ENCODE results near the gene RHD. TPM values are rescaled to one million over a fixed set of nuclear protein-coding genes. Genes with fewer than 3 reads are reported as not detected.

RHD gene
- total RNA-seq, 2 experiments from 2014 or later = not detected

- Histone ChIP-seq H3K9me3 (ENCODE audit: low read length) (no peaks in the 10 kb centered on the region), H3K4me2 (ENCODE audit: low read length) (peak overlapping the region; percentile 83), H4K20me1 (ENCODE audit: insufficient read depth, low read length) (peaks cover 28% of the 10 kb centered on the region), H3K4me1 (ENCODE audit: insufficient read depth, low read length, poor library complexity, severe bottlenecking) (peaks cover 33% of the 10 kb centered on the region), H3K79me2 (ENCODE audit: insufficient read depth, low read depth, low read length) (peaks cover 51% of the 10 kb centered on the region), H3K4me3 (ENCODE audit: low read depth, low read length, poor library complexity, severe bottlenecking) (peak overlapping the region; percentile 78), H3K36me3 (ENCODE audit: insufficient read depth, low read length) (peaks cover 52% of the 10 kb centered on the region), H3K27ac (ENCODE audit: low read depth, low read length, poor library complexity, severe bottlenecking) (peak overlapping the region; percentile 85), H2AFZ (ENCODE audit: low read length) (no peak overlapping the region), H3K9me2 (ENCODE audit: insufficient read depth, low read length) (no peaks in the 10 kb centered on the region)
- intact Hi-C loops (cut with micrococcal nuclease; ENCODE audit: unreplicated experiment) = loop anchor here (1.0 to 10.0 kb wide), 3 partner anchors 14 to 578 kb away; partner anchors contain the start of genes SYF2 and TMEM50A
- BruUV-seq (replicated peaks) = no TSS peak
- CTCF ChIA-PET (ENCODE audit: unreplicated experiment) = no interaction called here
- peak; percentile 38 for DNase-seq (ENCODE audit: low spot score)
- TF ChIP-seq EZH2phosphoT487 (IDR thresholded peaks at IDR 0.05; ENCODE audit: borderline replicate concordance, low read depth, low read length) = no peak
- TF ChIP-seq, protein P1, sequence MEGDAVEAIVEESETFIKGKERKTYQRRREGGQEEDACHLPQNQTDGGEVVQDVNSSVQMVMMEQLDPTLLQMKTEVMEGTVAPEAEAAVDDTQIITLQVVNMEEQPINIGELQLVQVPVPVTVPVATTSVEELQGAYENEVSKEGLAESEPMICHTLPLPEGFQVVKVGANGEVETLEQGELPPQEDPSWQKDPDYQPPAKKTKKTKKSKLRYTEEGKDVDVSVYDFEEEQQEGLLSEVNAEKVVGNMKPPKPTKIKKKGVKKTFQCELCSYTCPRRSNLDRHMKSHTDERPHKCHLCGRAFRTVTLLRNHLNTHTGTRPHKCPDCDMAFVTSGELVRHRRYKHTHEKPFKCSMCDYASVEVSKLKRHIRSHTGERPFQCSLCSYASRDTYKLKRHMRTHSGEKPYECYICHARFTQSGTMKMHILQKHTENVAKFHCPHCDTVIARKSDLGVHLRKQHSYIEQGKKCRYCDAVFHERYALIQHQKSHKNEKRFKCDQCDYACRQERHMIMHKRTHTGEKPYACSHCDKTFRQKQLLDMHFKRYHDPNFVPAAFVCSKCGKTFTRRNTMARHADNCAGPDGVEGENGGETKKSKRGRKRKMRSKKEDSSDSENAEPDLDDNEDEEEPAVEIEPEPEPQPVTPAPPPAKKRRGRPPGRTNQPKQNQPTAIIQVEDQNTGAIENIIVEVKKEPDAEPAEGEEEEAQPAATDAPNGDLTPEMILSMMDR (conservative IDR thresholded peaks at IDR 0.05; ENCODE audit: low read length) = peak; percentile 37; the same call in 1 of the 2 replicates
- POLR2A ChIA-PET = interaction anchor here (1.4 kb wide), 1 partner anchor 14 kb away, joined by 7 read pairs; the partner anchor contains the start of gene SYF2
Measured at GRCh38 chr1:25246600-25247023, 25.7 kb upstream of the RHD start.

GRCh38 chr1:25247024-25247828 is 25.1 kb upstream of the RHD start, which contains the start of gene RSRP1:
TSS of gene RSRP1 (minus strand) at chr1:25247454. CDS start at chr1:25246963, 491 bp downstream.
- TSS peak; percentile 87 for BruUV-seq (replicated peaks)
- H3K4me1 ChIP-seq (ENCODE audit: insufficient read depth, low read length, poor library complexity, severe bottlenecking) = peaks cover 32% of the 10 kb centered on the region
- TF ChIP-seq EZH2phosphoT487 (IDR thresholded peaks at IDR 0.05; ENCODE audit: borderline replicate concordance, low read depth, low read length) = no peak
- TF ChIP-seq, protein P1 (conservative IDR thresholded peaks at IDR 0.05; ENCODE audit: low read length) = no peak

More at GRCh38 chr1:25247024-25247828, 25.1 kb upstream of the RHD start, which contains the start of gene RSRP1:
- DNase-seq (ENCODE audit: low spot score) = peak; percentile 100
- intact Hi-C loops (cut with micrococcal nuclease; ENCODE audit: unreplicated experiment) = loop anchor here (1.0 to 10.0 kb wide), 3 partner anchors 15 to 578 kb away; partner anchors contain the start of genes SYF2 and TMEM50A
- Histone ChIP-seq H3K36me3 (ENCODE audit: insufficient read depth, low read length) (peaks cover 46% of the 10 kb centered on the region), H3K9me3 (ENCODE audit: low read length) (no peaks in the 10 kb centered on the region), H3K9me2 (ENCODE audit: insufficient read depth, low read length) (no peaks in the 10 kb centered on the region), H4K20me1 (ENCODE audit: insufficient read depth, low read length) (peaks cover 28% of the 10 kb centered on the region), H3K27ac (ENCODE audit: low read depth, low read length, poor library complexity, severe bottlenecking) (peak within 1 kb of the TSS; percentile 85), H3K4me2 (ENCODE audit: low read length) (peak within 1 kb of the TSS; percentile 83), H3K79me2 (ENCODE audit: insufficient read depth, low read depth, low read length) (peaks cover 46% of the 10 kb centered on the region), H3K4me3 (ENCODE audit: low read depth, low read length, poor library complexity, severe bottlenecking) (peak within 1 kb of the TSS; percentile 78), H2AFZ (ENCODE audit: low read length) (peak within 1 kb of the TSS; percentile 41; the same call in 1 of the 2 replicates)
- CTCF ChIA-PET (ENCODE audit: unreplicated experiment) = interaction anchor here (0.5 to 0.6 kb wide), 4 partner anchors 8 to 538 kb away, joined by 3 to 4 read pairs (median 3); no protein-coding TSS in a partner anchor
- POLR2A ChIA-PET = interaction anchor here (0.6 to 1.4 kb wide), 2 partner anchors 15 to 864 kb away, joined by 4 to 7 read pairs; partner anchors contain the start of gene SYF2
